Tibial nerve (tissue), 3 donors: Measurements from ENCODE around the gene FGF1.

ENCODE experiments used
- CTCF ChIP-seq, 5 experiments: fragments of 200-600 bp in 3 of 5; fragments of 450-650 bp in 2 of 5; sonication (generic) in 3 of 5; IDR thresholded peaks; one replicate each; pipeline ENCODE4 v1.5.1; 2016 to 2019; ENCODE audit warnings: antibody characterized with exemption in 5 of 5, mild to moderate bottlenecking in 3 of 5, moderate library complexity in 2 of 5
- POLR2A ChIP-seq, 2 donors: fragments of 450-650 bp; IDR thresholded peaks; one replicate each; pipeline ENCODE4 v1.6.1; 2017; ENCODE audit warnings: antibody characterized with exemption in 2 of 2, mild to moderate bottlenecking in 2 of 2, moderate library complexity in 2 of 2

- no peak for TF ChIP-seq CTCF (IDR thresholded peaks at IDR 0.05)
- TF ChIP-seq POLR2A (IDR thresholded peaks at IDR 0.05): no peak
These were observed 116.0 kb downstream of the FGF1 start for GRCh38 chr5:142569905-142570304.
